OCI-LY3 (cell line): ENCODE results near the gene ZBTB16.

Experiments
- EZH2phosphoT487 ChIP-seq: fragments of 200-600 bp; shearing (Covaris generic); IDR thresholded peaks from 2 replicates; pipeline ENCODE4 v1.6.1; 2018; ENCODE audit warnings: antibody characterized with exemption, mixed run types, low read depth
- TF ChIP-seq, protein P1 (sequence below): fragments of 200-600, 300-600 bp; sonication (generic); IDR thresholded peaks from 2 replicates; pipeline ENCODE4 v1.5.1; 2014; ENCODE audit warnings: antibody characterized with exemption, low read length, low read depth

DNA sequence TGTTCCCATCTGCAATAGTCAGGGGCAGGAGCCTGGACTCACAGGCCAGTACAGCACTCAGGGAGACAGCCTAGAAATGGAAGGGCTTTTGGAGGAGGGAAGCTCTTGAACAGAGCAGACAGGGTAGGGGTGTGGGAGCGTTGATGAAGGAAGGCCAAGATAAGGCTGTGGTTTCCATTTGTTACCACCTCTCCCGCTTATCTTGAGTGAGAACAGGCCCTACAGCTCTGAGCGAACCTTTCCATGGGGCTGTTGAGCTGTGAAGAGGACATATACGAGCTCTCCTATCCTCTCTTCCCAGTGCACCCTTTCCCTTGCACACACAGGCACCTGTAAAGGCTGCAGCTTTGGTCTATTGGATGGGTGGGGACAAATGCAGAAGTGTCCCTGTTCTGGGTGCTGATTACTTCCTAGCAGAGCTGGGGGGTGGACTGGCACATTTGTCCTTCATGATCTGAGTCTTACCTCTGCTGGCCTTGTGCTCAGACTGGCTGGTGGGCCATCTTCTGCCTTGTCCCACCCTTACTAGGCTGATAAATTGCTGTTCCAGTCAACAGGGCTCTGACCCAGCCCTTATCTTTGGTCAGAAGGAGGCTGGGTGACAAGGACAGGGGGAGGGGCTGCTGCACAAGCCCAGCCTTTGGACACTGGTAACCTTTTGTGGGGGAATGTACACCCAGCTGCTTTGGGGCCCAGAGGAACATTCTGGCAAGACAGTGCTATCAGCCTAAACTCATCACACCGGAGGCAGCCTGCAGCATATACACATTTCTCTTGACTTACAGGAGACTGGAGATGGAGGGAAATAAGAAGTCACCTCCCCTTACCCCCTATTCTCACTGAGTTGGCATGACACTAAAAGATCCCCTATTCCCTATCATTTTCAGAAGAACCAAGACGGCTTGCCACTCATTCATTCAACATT lies 156.6 kb downstream of the ZBTB16 start:
- TF ChIP-seq, protein P1, sequence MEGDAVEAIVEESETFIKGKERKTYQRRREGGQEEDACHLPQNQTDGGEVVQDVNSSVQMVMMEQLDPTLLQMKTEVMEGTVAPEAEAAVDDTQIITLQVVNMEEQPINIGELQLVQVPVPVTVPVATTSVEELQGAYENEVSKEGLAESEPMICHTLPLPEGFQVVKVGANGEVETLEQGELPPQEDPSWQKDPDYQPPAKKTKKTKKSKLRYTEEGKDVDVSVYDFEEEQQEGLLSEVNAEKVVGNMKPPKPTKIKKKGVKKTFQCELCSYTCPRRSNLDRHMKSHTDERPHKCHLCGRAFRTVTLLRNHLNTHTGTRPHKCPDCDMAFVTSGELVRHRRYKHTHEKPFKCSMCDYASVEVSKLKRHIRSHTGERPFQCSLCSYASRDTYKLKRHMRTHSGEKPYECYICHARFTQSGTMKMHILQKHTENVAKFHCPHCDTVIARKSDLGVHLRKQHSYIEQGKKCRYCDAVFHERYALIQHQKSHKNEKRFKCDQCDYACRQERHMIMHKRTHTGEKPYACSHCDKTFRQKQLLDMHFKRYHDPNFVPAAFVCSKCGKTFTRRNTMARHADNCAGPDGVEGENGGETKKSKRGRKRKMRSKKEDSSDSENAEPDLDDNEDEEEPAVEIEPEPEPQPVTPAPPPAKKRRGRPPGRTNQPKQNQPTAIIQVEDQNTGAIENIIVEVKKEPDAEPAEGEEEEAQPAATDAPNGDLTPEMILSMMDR, result no peak
- TF ChIP-seq EZH2phosphoT487, result no peak
